Measurements from ENCODE around the gene KCNA2.

KCNA2 gene

DNA sequence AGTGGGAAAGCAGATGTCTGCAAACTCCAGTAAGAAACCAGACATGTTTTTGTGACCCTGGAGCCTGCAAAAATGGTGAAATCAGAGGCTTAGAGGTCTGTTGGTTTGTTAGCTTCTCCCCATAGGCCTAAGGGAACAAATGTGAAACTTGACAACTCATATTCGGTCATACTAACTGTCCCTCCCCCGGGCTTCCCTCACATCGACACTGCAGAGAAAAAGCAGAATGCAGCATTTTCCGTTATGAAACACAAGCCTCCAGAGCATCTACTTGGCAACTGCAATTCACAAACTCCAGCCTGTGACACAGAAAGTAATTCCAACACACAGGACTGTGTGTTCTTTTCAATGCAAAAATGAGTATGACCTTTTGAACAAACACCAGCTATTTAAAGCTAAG lies 3.7 kb downstream of the KCNA2 start:
- DNase-seq (ENCODE audit: low spot score): no peak

DNA sequence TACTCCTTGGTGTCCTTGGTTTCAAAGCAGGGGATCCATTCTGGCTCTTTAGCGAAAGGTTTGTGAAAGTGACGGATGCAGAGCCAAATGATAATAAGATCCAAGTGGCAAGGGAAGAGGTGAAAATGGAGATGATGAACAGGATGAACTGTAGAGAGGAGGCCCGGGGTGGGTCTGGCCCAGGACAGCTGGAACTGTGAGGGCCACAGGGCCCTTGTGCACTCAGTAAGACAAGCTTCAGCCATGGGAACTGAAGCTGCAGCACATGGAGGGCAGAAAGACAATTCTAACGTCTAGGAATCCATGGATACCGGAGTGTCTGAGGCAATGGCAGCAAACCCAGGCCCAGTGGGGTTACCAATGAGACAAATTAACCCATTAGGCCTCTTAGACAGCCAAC lies 4.8 kb downstream of the KCNA2 start:
- no peak for DNase-seq (ENCODE audit: low spot score)

DNA sequence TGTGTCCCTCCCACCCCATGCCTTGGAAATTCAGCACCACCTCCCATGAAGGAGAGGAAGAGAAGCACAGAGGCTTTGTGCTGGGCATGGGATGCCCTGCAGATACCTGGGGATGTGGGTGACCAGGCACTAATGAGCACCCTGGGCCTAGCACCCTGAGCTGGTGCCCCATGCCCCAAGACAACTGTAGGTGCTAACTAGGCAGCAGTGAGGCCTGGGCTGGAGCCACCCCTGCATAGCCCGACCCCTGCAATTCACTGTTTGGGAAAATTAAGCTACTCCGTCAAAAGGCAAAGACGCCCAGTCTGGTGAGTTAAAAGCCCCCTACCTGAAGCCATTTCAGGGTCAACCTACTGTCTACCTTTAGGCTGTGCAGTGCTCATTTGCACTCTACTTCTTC lies 5.4 kb downstream of the KCNA2 start:
- DNase-seq (ENCODE audit: low spot score): no peak

DNA sequence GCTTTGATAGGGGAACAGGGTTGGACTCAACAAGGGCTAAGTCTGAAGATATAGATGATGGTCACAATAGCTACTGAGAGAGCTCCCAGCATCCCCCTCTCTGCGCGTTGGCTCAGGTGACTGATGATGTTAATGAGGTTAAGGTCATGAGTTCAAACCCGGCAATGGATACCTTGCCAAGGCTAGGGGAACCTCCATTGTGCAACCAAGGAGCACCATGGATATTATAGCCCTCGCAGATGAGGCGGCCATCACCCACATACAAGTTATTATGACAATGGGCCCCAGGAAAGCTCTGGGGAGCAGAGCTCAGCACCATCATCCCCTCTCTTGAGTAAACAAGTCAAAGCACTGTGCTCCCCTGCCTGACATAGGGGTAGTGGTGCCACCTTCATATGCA lies 8.2 kb downstream of the KCNA2 start:
- no peak for DNase-seq (ENCODE audit: low spot score)

DNA sequence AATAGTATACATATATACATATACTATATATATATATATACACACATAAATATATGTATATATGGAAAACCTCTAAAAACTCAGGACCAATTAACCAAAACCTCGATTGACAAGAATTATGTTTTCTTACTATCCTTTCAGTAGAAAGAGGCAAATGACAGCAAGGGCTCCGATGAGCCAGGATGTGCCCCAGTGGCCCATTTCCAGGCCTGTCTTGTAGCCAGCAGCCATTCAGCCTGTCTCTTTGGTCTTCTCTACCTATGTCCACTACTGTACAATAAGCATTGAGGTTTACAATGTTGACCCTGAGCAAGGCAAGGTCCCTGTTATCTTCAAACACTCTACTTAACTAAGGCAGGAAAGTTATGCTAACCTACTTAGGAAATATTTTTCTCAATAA lies 9.8 kb downstream of the KCNA2 start:
- DNase-seq (ENCODE audit: low spot score): no peak

DNA sequence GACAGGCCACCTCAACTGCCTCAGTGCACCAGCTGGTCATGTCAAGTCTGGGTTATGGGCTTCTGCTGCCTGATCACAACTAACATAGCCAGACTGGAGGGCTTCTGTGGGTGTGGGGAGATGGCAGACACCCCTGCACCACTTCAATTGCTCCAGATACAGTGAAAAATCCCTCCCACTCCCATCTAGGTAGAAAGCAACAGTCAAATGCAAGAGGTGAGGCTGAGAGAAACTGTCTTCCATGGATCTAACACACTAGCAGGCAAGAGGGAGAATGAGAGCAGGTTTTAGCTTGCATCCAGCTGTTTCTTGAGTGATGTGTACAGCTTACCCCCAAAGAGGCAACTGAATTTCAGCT lies 10.8 kb downstream of the KCNA2 start:
- DNase-seq (ENCODE audit: low spot score): no peak

DNA sequence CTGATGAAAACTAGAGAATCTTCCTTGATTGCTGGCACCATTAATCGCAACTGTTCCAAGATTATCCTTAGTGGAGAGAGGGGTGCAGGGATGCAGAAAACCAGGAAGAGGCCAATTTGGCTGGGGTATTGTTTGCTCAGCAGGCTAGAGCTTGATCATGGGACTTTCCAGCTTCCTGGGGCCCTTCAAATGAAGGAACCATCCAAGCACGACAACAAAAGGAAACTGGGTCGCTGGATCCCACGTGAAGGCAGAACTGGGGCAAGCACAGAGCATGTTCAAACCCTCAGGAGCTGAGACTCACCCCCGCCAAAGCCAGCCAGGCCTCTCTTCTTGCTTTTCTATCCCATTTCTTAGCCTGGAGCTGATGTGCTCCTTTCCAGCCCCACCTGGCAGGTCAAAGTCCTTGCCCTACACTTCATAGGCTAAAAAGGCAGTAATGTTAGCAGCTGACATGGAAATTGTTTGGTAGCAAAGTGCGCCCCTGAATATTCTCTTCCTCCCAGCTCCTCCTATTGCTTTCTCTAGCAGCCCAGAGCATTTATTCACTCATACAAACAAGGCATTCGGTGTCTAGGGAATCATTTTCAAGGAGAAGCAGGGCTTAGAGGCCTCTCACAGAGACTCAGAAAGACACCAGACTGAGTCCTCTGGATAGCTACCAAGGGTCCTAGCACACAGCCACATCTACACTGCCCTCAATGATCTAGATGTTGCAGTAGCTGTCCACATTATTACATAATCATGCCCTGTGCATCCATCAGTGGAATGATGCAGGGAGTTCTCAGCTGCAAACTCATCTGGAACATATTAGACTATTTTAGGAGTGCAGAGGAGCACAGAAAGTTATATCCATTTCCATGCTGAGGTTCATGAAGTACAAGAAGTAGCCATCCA lies 11.5 kb downstream of the KCNA2 start:
- DNase-seq (ENCODE audit: low spot score): no peak

DNA sequence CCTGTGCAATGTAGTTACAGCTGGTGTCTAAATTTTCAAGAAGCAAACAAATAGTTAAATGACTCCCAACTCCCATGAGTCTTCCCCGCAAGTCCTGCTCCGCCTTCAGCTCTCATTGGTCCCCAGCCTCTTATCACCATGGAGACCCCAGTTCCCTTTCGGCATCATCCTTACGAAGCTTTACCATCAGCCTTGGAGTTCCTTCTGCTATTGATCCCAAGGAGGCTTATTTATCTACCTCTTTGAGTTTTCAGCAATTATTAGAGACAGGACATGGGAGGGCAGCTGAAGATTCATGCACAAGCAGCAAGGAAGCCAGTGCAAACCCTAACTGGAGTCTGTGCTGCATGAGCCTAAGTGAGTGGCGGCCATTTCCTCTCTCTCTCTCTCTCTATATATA lies 12.3 kb downstream of the KCNA2 start:
- DNase-seq (ENCODE audit: low spot score): no peak

DNA sequence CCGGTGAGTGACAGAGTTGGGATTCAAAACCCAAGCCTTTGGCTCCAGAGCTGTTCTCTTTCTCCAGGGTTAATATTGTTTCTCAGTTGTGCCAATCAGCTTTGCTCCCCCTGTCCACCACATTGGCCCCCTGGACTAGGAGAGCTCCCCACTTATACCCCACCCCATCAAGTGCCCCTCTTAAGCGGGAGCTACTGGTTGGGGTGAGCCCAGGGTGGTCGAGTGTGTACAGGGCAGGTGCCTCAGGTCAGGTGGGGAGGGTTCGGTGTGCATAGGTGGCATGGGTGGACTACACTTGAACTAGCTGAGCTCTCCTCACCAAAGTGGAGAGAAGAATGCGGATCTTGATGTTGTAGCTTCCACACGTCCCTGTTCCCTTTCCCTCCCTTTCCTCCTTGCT lies 14.2 kb downstream of the KCNA2 start:
- no peak for DNase-seq (ENCODE audit: low spot score)

DNA sequence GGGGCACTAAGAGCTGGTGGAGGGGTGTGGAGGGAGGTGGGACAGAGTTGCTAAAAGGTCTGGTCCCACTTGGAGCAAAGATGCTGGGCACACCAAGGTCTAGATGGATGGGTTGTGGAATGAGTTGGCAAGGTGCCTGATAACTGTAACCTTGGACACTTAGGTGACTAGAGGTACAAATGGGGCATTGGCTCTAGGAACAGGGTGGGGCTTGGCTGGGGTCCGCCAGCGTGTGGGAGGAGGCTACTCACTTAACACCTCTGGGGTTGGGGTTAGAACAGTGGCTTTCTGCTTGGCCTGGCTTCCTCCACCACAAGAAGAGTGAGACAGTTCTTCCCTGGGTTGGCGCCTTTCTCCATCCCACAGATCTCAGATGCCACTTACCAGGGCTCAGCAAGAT lies 17.2 kb downstream of the KCNA2 start:
- DNase-seq (ENCODE audit: low spot score): no peak

DNA sequence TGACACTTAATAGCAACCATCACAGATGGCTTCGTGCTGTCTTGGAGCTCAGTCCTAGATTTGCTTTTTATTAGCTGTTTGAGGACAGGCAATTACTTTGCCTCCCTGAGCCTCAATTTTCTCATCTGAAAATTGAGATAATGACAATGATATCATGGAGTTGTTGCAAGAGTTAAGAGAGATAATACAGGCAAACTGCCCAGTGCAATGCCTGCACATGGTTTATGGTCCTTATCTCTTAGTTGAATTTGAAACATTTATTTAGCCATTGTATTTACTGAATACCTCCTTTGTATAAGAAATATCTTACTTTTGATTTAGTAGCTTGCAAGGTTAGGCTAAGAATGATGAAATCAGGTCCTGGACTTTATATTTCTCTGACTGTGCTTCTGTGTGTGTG lies 17.7 kb downstream of the KCNA2 start:
- DNase-seq (ENCODE audit: low spot score): no peak

DNA sequence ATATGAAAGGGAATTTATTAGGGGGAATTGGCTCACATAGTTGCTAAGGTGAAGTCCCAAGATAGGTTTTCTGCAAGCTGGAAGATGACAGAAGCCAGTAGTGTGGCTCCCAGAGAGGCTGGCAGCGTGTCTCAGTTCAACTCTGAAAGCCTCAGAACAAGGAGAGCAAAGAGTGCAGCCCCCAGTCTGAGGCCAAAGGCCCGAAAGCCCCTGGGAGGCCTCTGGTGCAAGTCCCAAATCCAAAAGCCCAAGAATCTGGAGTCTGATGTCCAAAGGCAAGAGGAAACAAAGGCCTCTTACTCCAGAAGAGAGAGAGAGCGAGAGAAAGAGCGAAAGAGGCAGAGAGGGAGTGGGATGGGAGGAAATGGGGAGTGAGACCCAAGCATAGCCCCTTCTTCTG lies 18.3 kb downstream of the KCNA2 start:
- DNase-seq (ENCODE audit: low spot score): no peak

DNA sequence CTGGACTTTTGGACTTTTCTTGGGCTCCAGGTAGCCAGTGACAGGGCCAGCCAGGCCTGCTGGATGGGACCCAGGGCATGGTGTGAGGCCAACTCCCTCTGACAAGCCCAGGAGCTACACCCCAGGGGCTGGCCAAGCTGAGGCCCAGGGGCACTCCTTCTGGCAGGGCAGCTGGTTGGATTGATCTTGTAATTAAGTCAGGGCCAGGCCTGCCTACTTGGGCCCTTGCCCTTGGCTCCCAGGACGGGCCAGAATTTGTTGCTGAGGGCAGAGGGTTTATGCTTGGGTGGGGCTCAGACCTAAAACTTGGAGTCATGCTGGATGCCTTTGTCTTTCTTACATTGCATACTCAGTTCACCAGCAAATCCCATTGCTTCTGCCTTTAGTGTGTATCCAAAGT lies 20.7 kb downstream of the KCNA2 start:
- DNase-seq (ENCODE audit: low spot score): no peak

DNA sequence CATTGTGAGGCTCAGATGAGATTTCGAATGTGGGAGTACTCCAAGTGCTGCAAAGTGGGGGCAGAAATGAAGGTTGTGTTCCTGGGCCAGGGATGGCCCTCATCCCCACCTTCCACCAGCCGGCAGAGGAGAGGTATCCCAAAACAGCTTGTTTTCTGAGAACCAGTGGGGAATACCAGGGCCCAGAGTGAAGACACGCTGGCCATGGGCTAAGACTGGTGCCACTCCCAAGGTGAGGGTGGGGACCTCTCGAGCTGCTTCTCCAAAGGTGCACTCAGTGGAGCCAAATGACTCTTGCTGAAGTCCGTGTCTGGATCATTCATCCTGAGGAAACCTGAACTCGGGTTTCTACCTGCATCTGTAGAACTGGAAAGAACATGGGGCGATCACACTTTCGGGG lies 22.1 kb downstream of the KCNA2 start:
- no peak for DNase-seq (ENCODE audit: low spot score)

DNA sequence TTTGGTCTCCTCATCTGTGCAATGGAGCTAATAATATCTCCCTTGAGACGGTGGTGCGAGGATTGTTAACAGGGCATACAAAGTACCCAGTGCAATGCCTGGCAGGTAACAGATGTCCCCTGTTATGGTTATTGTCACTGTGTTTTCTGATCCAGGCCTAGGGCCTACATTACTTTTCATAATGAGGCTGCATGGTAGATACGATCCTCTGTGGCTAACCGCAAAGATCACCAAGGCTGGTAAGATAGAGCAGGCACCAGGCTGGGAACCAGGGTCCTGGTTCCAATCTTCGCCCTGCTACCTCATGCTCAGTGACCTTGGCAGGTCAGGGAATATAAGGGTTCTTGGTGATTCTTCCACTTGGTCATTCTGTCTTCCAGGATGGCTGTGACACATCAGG lies 22.7 kb downstream of the KCNA2 start:
- no peak for DNase-seq (ENCODE audit: low spot score)

DNA sequence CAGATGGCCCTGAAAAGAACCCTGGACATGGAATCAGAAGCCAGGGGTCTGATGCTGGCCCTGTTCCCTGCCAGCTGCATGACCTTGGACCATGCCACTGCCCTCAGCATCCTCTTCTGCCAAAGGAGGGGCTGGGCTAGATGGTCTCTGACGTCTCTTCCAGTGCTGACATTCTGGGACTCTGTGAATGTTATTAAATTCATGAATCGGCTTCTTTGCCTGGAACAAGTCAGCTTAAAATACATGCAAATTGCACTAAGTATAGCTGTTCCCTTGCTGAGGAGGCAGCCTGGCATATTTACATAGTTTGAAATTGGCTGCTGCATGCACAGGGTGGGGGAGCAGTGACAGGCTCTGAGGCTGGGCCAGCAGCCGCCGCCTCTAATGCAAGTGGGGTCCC lies 23.8 kb downstream of the KCNA2 start:
- no peak for DNase-seq (ENCODE audit: low spot score)

DNA sequence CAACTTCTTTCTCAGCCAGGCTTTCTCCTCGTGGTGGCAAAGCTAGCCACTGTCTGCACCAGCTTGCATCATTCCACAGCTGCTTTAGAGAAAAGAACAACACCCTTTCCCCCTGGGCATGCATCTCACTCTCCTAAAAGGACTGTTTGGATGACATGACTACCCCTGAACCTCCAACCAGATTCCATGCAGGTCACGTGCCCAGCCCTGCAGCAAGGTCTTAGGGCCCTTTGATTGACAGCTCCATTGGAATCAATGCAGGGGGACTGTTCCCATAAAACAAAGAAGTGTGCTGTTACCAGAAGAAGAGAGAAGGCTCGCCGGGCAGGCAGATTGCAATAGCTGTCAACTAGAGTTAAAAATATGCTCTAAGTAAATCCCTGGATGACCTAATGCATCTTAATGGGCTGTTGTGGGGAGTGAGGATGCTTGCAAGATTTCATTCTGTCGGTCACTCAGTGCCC lies 24.4 kb downstream of the KCNA2 start:
- DNase-seq (ENCODE audit: low spot score): no peak

DNA sequence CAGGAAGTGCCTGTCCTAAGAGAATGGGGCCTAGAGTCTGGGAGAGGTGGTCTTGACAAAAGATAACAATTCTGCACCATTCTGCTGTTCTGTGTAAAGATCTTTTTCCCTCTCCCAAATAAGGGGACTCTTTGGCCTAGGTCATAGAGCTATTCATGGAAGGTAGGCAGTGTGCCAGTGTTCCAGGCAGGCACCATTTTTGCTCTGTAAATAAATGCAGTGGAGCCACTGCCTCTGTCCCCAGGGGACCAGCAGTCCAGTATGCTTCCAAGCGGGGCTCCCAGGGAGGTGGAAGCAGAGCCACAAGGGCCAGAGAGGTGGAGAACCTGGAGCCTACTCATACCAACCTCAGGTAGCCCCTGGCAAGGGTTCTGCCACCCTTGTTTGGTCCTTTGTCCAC lies 25.9 kb downstream of the KCNA2 start:
- DNase-seq (ENCODE audit: low spot score): no peak

DNA sequence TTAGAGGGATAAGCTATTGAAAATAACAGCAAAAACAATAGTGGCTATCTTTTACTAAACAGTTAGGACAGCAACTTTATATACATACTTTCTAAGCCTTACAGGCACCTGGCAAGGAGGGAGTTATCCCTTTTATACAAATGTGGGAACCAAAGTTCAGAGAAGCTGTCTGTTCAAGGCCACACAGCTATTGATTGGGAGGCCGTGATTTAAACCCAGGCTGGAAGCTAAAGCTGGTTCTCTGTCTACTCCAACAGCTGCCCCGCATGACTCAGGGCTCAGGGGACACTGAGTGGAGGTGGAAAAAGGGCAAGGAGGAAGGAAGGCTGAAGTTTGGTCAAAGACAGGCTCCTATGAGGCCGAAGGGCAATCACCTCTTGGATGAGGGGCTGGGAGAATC lies 26.7 kb downstream of the KCNA2 start:
- DNase-seq (ENCODE audit: low spot score): no peak

DNA sequence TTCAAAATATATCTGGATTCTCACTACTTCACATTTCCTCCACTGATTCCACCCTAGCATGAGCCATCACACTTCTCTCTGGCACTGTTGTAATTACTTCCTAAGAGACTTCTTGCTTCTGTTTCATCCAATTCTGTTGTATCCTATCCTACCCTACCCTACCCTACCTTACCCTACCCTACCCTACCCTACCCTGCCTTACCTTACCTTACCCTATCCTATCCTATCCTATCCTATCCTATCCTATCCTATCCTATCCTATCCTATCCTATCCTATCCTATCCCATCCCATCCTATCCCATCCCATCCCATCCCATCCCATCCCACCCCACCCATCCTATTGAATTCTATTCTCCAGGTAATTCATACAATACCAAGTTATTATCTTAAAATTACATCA lies 29.7 kb downstream of the KCNA2 start:
- DNase-seq (ENCODE audit: low spot score): no peak

DNA sequence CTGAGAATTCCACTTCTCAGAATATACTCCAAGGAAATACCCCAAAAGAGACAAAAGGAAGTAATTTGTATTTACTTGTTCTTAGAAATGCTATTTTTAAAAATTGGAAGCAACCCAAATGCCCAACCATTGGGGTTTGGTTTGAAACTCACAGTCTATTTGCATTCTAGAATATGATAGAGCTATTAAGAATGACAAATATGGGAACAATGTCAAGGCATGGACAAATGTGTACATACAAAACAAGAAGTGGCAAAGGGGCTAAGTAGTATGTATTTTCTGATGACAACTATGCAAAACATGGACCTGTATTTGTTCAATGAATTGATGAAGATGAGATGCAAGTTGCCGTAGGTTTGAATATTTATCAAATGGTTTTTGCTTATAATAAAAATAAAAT lies 32.8 kb downstream of the KCNA2 start:
- no peak for DNase-seq (ENCODE audit: low spot score)

DNA sequence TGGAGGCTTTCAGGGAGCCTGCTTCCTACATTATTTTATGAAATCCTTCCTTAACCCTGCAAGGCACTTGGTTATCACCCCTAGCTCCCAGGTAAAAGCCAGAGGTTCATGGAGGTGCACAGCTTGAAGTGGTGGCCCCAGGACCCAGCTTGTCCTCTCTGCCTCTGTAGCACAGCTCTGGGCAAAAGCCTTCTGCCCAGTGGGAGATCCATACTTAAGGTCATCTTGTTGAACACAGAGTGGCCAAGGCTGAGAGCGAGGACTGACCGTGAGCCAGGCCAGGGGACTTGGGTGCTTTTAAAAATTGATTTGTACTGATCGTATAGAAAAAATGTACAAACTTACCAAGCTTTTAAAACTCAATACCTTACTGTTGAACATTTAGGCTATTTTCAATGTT lies 33.4 kb downstream of the KCNA2 start:
- DNase-seq (ENCODE audit: low spot score): no peak

DNA sequence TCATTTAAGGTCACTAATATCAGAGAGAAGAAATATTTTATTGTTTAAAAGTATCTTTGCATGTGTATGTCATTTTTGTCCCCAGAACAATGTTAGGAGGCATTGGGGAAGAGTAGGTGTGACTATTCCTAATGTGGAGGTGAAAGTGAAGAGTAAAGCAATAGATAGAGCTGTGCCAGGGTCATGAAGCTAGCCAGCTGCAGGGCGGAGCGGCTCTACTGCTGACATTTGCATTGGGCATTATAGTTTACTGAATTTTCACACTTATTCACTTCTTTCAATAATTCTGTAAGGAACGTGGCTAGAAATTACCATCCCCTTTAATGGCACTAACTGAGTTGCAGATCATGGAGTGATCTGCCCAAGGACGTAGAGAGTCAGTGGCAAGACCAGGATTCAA lies 35.3 kb downstream of the KCNA2 start:
- no peak for DNase-seq (ENCODE audit: low spot score)

DNA sequence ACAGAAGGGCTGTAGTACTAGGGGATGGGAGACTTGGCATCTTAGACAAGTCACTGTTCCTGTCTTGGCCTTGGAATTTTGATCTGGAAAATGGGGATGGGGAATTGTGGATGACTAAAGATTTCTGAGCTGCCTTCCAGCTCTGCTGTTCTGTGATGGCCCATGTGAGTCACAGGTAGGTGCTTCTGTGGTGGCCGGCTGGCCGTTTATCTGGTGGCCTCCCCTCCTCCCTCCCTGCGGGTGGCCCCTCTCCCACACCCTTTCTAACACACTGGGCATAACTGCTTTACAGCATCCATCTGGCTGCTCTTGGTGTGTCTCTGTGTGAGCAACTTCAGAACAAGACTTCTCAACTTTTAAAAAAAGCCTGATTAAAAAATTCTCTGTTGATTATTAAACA lies 35.9 kb downstream of the KCNA2 start:
- DNase-seq (ENCODE audit: low spot score): no peak

Measured in germinal center (tissue), 1 donor.